NCI-H2227 (cell line): ENCODE results near the gene ETV6.

Source experiments
- DNase-seq: peaks from one replicate; lab custom pipeline; 2025; ENCODE audit not compliant: unreplicated experiment; lab: John Stamatoyannopoulos, UW

ETV6 gene

GRCh38 chr12:11797317-11797913, 147.9 kb downstream of the ETV6 start:
- no peak for DNase-seq

DNA sequence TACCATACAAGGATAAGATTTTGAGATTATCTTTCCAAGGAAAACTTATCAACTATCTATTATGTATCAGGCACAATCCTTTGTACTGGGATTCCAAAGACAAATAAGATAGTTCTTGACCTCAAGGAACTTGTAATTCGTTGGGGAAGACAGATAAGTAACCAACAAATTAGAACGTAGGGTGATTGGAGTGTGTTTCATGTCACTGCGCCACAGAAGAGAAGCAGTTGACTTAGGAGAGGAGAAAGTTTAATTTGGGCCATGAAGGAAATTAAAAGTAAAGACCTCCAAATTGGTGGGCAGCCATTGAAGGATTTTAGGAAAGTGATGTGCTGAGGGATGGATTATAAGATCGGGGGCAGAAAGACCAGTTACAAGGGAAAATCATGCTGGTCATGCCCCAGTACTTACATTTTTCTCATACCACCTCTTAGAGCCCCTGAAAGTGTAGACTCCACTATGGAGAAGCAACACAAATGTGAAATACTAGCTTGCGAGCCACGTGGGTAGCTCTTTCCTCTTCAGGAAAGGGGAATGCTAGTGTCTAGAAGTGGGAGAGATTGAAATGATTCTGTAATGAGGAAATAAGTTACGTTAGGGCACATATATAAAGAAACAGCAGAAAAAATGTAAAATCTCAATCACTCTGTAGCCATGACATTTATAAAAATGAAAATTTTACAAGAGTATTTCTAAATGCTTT, 148.7 kb downstream of the ETV6 start:
- DNase-seq = no peak

DNA sequence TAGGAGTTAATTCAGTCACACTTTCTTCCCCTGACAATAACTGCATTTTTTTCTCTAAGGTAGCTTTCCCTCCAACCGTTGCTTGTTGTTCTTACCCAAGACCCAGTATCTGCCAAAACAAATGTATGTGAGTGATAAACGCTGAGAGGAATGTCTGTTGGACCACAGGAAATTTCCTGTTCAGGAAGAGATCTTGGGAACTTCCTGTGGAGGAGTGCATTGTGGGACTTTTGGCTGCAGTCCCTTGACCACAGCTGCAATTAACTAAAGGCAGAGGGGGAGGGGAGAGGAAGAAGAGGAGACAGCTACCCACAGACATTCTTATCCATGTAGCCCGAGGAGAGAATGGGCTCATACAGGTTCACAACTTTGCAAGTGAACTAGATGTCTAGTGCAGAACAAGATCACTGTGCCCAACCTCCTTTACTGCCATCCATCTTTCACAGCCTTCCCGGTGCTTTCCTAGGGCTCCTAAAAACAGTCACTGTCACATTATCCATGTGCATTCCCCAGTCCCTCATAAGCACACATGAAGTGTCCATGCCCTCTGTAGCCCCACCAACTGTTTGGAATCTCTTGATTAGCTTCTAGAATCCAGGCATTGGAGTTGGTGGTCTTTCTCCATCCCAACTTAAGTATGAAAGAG, 149.5 kb downstream of the ETV6 start:
- DNase-seq = no peak

DNA sequence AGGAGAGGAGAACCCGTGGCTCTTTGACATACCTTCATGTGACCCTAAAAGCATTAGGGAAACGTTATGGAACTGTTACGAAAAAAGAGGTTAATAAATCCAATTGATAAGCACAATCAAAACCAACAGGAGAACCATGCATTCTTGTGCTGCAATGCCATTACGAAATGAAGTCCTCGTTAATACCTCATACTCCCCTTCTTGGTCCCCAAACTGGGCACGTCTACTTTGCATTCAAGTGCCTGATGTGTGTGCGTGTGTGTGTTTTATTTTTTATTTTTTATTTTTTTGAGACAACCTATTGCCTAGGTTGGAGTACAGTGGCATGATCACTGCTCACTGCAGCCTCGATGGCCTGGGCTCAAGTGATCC, 150.0 kb downstream of the ETV6 start:
- no peak for DNase-seq

- no peak for DNase-seq
Measured at GRCh38 chr12:11801643-11802042, 152.2 kb downstream of the ETV6 start.

DNA sequence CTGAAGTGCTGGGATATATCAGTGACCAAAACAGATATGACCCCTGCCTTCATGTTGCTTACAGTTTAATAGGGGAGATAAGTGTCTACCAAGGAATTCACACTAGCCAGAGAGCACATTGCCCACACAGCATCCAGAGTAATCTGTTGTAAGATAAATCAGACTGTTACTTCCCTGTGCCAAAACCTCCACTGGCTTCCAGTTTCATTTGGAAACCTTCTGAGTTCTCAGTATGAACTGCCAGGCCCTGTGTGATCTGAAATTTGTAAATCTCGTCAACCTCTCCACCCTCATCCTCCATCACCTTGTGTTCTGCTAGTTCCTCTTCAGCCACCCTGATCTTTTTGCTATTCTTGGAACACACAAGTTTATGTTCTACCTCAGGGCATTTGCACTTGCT, 154.7 kb downstream of the ETV6 start:
- DNase-seq = no peak

GRCh38 chr12:11805043-11805442, 155.6 kb downstream of the ETV6 start:
- DNase-seq = no peak

GRCh38 chr12:11805680-11806079, 156.2 kb downstream of the ETV6 start:
- no peak for DNase-seq

DNA sequence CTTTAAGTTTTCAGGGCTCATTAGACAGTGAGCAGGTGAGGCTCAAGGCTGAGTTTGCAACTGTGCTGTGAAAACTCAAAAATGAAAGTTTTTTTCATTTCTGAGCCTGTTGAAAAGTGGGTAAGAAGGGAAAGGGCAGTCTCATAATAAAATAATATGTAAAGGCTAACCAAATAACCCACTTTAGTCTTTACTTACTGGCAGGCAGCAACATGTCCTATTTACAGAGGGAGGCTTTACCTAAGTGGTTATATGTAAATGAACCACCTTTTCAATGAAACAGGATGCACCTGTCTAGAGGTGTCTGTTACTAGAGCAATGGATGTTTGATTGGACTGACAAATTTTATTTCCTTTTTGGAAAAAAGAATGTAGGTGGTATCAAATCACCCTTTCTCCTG, 158.0 kb downstream of the ETV6 start:
- no peak for DNase-seq

DNA sequence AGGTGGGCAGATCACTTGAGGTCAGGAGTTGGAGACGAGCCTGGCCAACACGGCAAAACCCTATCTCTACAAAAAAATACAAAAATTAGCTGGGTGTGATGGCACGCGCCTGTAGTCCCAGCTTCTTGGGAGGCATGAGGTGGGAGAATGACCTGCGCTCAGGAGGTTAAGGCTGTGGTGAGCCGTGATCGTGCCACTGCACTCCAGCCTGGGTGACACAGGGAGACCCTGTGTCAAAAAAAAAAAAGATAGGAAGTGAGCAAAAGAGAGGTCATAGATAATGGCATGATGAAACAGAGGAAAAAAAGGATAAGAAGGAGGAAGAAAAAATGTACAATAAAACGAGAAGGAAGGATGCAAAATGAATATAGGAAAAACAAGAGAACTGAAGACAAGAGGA, 159.5 kb downstream of the ETV6 start:
- DNase-seq = no peak

GRCh38 chr12:11810206-11810545, 160.7 kb downstream of the ETV6 start:
- no peak for DNase-seq

GRCh38 chr12:11811008-11811407, 161.5 kb downstream of the ETV6 start:
- no peak for DNase-seq

- DNase-seq = no peak
Measured at GRCh38 chr12:11812241-11812585, 162.7 kb downstream of the ETV6 start.

DNA sequence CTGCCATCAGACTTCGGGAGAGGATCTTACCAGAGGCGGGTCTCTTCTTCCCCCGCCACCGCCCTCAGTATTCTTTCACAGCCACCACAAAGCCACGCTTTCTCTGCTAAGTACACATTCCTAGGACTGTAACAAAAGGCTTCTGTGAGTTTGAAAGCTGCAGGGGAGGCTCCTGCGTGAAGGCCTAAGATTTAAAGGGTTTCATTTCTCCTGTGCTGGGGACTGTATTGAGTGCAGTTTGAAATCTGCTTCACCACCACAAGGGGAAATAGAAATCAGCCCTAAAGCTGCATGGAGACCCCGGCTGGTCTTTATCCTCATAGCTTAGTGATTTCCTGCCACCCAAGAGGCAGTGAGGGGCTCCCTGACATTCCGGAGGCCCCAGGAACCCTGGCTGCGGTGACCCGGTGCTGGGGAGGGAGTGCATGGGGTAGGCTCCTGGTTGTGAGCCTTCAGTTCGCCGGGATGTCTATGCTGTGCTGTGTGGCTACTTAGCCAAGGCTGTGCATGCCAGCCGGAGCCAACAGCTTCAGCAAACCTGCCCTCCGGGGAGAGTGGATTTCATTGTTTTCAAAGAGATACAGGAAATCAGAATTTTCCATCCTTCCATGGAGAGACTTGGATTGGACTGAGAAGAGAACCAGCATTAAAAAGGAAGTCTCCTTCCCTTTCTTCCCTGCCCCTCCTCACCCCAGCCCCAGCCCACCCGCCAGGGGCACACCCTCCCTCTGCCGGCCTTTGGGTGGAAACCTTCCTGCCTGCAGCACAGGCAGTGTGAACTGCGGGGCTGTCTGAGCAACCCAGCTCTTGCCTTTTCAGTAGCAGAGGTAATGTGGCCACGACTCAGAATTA, 163.3 kb downstream of the ETV6 start:
- DNase-seq = peak; percentile 9

DNA sequence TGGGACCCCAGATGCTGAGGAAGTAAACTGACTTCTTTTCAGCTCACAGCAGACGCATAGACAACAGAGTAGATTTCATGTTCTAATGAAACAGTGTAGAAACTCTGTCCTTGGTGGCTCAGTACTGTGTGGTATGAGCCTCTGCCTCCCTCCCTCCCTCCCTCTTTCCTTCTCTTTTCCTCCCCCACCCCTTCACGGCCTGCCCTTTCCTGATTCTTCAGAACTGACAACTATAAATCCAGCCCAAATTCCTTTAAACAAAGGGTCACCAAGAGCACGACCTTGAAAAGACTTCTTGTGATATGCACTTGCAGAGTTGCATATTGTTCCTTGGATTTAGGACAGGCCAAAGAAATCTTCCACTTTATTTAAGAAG, 164.0 kb downstream of the ETV6 start:
- no peak for DNase-seq

DNA sequence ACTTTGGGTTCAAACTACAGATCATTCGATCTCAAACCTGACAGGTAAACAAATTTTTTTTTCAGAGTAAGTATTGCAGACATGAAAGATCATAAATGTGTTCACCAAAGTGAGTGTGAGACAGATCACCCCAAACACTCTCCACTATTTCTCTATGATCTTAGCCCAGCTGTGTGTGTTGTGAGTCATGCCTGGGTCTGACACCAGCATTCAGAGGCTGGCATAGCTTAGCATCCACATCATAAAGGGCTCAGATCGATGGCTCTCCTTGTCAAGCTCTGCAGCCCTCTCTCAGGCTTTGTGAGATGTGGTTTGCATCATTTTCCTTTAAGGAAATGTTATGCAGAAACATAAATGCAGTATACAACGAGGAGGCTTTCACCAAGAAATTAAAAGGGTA, 164.9 kb downstream of the ETV6 start:
- no peak for DNase-seq

DNA sequence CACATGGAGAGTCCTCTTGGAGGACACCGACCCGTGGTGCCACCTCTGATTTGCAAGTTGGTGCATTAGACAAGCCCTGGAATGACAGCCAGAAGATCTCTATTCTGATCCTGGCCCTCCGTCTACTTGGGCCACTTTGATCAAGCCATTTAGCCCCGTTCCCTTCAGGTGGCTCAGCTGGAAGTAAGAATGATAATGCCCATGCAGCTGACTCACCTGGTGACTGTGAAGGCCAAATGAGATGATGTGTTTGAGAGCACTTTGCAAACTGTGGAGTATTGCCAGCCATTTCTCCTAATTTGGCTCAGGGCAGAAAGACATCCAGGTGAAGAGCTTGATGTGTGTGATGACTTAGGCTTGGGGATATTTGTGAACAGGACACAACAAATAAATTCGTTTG, 165.9 kb downstream of the ETV6 start:
- DNase-seq = no peak

GRCh38 chr12:11819643-11820042, 170.2 kb downstream of the ETV6 start:
- DNase-seq = no peak

DNA sequence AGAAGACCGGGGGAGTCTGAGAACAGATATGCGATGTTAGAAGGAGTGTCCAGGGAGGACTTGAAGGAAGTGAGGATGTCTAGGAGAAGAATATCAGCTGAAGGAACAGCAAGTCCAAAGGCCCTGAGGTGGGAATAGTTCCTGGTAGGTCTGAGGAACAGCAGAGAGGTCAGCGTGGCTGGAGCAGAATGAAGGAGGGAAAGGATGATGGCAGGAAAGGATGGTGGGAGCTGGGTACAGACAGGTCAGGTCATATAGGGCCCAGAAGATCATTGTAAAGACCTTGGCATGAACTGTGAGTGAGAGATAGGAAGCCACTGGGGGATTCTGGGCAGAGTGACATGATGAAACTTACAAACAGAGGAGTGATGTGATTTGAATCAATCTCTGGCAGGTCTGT, 171.0 kb downstream of the ETV6 start:
- DNase-seq = no peak

- DNase-seq = no peak
Measured at GRCh38 chr12:11821386-11822080, 172.1 kb downstream of the ETV6 start.

DNA sequence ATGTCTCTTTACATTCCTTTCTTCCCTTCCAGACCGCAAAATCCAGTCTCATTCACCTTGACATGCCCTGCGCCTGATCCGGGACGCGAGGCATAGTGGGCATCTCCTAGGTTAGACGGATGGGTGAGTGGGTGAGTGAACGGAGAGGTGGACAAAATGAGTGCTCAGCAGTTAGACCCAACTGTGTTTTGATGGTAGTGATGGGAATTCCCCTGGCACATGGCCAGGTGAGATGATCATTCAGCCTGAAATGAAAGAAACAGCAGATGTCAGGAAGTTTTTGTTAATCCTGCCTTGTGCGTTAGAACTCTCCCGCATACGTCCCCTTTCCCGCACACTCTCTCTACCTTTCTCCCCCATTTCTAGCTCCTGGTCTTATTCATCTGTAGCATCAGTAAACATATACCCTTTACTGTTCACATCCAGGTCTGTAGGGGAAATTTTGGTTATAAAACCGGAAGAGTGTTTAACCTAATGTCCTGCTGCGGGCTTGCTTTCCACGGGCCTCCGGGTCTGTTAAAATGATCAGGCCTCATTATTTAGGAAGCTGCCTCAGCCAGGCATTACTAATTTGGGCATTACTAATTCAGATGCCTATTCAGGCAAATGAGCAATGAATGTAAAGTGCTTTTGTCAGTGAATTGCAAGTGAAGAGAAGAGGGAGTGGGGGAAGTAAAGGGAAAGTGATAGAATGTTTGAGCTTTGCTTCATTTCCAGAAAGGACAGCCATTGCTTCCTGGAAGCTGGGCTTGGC, 172.8 kb downstream of the ETV6 start:
- no peak for DNase-seq
